NCI-H1417 (cell line): Measurements from ENCODE around the gene NLGN1.
"Not testable (repeated sequence)": the region's sequence is repeated elsewhere in the genome, so short reads cannot be mapped to it uniquely, and the experiment has no call there.

Experiments
- DNase-seq, 3 experiments: peaks; one replicate each; lab custom pipeline; 2025; lab: John Stamatoyannopoulos, UW

The NLGN1 gene

DNA sequence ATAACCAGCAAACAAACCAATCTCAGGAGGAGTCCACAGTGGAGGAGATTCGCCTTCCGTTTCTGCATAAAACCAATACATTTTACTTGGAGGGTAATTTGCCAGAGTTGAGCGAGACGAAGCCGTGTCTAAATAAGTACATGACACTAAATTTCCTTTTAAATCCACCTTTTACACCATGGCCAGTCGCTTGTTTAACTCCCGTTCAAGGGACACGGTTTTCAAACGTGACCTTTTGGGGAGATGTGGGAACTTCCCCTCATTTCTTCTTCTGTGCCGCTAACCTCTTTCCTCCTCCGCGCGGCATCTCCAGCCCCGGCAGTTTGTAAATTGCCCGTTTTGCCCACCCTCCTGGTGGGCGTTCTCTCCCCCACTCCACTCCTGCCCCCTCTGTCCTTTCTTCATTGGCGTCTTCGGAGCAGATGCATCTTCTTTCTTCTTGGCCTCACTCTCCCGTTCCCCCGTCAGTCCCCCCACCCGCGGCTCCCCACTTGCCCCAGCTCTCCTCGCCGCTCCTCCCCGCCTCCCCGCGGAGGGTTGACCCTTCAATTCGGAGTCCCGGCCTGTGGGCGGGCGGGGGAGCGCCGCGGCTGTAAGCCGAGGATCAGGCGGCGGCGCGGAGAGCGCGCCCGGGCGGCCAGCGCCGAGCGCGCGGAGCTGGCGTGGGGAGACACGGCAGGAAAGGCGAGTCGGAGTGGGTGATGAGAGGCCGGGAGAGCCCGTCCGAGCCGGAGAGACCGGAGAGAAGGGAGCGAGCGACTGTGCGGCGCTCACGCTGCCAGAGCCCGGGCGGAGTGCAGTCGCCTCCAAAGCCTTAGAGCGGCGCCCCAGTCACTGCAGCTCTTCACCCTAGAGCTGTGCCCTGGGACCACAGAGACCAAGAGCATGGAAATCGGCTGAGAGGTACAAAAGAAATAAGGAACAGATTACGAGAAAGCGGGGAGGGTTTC lies at the start of gene NLGN1:
Gene NLGN1 (plus strand): TSS at position 584 of the 950 bp plus-strand sequence.
- DNase-seq: peak; percentile 49 to 88 (median 87)

DNA sequence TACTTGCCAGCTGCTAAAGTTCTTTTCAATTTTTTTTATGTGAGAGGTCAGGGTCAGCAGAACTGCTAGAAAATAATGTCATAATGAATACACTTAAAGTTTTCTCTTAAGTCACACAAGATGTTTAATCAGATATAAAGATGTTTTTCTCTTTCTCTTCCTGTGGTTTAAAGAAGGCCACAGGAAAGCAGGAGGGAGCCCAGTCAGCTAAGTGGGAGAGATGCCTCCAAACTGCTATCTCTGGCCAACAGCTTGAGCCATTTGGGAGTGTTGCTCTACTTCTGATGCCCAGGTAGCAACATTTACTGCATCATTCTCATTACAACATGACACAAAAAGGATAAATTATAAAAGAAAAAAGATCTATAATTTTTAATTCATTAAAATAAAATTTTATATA lies 45.7 kb upstream of the NLGN1 start:
- DNase-seq: no peak

DNA sequence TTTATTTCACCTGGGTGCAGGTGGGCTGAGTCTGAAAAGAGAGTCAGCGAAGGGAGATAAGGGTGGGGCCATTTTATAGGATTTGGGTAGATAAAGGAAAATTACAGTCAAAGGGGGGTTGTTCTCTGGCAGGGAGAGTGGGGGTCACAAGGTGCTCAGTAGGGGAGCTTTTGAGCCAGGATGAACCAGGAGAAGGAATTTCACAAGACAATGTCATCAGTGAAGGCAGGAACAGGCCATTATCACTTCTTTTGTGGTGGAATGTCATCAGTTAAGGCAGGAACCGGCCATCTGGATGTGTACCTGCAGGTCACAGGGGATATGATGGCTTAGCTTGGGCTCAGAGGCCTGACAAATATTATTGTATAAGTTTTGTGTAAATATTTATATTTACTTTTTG lies 44.4 kb upstream of the NLGN1 start:
- not testable (repeated sequence) for DNase-seq

DNA sequence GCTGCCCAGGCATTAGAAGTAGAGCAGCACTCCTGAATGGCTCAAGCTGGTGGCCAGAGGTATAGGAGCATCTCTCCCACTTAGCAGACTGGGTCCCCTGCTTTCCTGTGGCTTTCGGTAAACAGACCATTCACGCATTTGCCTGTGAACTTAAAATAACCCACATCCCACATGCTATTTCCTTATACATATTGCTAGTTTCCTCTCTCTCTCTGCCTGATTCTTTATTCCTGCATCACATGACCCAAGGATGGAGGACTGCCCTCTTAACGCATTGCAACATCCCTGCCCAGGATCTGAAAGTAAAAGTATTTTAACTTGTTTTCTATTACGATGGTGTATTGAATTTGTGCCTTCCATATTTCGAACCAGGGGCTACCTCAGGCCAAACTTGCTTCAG lies 43.4 kb upstream of the NLGN1 start:
- DNase-seq: no peak

DNA sequence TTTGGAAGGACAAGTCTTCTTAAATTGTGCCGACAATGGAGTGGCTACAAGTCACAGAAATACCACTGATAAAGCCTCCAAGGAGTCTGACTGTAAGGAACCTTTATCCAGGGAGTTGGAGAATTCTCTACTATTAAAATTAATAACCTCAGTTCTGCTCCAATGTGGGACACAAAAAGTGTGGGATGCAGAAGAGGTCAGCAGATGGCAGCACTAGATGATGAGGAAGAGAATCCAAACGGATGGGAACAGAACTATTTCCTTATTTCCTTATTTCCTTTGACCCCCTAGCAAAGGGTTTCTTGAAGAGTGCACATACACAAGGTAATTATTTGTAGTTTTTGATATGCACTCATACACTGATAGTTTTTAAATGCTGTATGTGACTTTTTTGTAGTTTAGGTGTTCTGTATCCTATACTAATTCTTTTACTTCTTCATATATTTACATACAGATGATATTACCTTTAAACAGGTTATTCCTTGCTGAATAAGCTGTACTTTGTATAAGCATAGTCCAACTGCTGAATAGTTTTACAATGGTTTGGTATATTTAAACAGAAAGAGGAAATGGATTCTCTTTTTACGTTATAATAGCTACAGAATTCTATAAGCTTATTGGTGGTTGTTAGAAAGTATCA lies 25.6 kb upstream of the NLGN1 start:
- DNase-seq: peak; percentile 10 to 72 (median 12)

DNA sequence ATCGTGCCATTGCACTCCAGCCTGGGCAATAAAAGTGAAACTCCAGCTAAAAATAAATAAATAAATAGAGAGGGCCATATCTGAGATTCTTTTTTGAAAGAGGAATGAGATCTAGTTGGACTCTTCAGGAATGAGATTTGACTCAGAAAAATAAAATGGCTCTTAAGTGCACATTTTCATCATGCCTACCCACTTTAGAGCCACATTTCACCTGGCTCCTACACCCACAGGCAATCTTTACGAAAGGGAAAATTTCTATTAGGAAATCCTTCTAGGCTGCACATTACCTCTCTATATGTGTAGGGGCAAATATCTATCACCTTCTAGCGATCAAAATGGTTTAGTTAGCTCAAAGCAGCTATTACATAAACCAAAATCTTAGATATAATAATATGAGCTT lies 16.9 kb upstream of the NLGN1 start:
- no peak for DNase-seq

DNA sequence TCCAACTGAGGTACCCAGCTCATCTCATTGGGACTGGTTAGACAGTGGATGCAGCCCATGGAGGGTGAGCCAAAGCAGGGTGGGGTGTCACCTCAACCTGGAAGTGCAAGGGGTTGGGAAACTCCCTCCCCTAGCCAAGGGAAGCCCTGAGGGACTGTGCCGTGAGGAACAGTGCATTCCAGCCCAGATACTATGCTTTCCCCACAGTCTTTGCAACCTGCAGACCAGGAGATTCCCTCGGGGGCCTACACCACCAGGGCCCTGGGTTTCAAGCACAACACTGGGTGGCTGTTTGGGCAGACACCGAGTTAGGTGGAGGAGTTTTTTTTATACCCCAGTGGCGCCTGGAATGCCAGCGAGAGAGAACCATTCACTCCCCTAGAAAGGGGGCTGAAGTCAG lies 15.6 kb upstream of the NLGN1 start:
- DNase-seq: not testable (repeated sequence)

DNA sequence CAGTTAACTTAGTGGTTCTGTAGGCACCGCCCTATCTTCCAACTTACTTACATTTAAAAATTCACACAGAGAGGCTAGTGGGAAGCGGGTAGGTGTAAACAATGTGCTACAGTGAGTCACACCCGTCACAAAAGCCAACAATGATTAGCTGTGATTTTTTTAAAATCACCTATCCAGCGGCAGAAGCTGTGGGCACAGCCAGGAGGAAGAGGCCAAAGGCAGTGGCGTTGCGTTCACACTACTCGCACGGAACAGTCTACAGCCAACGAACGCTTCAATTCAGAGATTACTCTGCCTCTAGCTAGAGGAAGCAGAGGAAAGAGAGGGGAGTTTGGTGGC lies 2.5 kb upstream of the NLGN1 start:
- no peak for DNase-seq

DNA sequence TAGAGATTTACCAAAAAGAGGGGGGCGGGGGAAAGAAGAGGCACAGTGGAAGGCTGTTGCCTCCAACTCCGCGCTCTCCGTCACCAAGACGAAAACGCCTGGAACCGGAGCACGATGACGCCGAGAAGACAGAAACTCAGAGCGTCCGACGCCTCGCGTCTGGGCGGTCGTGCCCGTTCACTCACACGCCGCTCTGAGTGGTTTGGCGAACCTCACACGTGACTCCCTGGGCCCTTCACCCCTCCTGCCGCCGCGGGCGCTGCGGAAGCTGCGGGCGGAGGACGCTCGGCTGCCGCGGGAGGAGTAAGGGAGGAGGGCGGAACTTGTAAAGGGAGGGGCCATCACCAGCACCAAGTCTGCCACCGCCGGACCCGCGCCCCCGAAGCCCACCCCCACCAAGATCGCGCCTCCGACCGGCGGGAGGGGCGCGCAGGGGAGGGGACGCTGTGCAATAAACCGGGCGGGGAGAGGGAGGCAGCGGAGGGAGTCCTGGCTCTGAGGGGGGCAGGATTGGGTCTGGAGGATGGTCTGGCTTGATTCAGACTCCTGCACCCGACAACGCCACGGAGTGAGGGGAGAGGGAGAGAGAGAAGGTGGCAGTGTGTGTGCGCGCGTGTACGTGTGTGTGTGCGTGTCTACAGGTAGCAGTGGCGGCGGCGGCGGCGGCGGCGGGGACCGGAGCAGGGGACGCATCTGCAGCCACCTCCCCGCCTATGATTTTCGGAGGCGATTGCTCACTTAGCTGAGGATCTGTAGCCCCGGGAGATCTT lies 1.9 kb upstream of the NLGN1 start:
- DNase-seq: peak; percentile 90 to 97 (median 97)

DNA sequence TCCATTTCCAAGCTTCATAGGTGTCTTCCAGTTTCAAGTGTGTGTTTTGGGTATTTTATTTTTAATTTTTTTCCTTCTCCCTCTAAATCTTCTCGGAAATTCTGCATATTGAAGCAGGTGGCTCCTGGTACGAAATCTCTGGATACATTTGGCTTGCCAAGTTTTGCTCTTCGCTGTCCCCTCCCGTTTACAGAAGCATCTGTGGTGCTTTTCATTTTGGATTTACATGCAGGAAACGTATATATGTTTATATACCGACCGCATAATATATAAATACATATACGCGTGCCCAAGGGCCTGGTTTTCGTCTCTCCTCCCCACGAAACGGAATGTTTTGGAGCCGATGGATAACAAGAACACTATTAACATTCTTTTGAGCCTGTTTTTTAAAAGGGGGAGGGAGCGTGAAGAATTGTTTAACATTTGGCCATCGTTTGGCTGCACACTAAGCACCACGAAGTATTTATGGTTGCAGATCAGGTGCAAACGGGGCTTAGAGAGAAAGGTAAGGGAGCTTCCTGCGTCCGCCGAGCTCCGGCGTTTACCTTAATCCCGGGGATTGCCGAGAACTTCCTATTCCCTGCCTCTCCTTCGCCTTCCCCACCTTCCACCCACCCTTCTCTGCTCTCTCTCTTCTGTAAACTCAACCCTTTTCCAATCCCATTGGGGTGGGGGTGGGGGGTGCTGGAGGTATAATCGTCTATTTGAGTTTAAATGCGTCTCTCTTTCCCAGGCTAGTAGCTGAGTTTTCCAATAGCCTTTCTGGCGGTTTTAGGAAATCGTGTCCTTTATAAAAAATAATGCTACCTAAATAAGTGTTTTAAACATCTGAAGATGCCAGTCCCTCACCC lies 1.1 kb upstream of the NLGN1 start:
- DNase-seq: peak; percentile 27 to 85 (median 80)

DNA sequence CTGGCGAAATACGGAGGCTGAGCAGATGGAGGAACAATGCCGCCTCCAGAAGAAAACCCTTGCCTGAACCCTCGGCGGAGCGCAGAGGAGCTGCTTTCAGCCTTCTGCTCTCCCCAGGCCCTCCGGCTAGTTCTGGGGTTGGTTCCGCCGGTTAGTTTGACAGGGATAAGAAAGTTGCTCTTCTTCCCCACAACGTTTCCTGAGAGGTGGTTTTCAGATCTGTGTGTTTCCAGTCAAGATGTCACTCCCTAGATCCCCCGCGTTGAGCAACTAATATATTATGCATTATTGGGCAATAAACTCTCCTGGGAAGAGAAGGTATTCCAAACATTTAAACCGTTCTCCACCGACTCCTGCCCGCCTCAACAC lies 551 bp downstream of the NLGN1 start:
- DNase-seq: no peak

DNA sequence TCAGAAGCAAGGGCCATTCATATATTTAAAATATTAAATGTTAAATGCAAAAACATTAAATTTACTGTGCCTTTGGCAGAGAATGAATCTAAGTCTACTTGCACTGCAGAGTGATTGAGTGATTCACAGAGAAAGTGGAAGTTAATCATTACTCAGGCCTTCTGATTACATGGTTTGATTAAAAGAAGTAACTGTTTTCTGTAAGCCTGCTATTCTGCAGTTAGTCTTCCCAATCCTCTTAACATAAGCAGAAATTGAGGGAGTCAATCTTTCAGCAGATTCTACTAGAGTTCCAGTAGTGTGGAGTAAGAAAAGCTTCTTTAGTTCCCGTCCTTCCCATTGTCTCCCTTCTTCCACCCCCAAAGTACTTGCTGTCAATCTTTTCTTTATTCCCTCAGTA lies 1.5 kb downstream of the NLGN1 start:
- no peak for DNase-seq

DNA sequence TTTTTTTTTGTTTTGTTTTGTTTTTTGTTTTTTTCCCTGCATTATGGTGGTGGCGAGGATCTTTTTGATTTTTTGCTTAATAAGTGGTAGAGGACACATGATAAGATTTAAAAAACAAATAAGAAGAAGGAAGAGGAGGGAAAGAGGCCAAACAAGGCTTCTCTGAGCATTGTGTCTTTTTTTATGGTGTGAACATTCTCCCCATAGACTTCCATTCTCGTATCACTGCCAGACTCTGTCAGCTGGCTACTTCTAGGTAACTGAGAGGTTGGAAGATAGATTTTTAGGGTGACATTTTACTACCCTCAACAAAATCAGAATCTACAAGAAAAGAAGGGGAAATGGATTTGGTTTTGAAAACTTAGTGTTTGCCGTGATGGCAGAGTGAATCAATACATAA lies 3.8 kb downstream of the NLGN1 start:
- DNase-seq: no peak

DNA sequence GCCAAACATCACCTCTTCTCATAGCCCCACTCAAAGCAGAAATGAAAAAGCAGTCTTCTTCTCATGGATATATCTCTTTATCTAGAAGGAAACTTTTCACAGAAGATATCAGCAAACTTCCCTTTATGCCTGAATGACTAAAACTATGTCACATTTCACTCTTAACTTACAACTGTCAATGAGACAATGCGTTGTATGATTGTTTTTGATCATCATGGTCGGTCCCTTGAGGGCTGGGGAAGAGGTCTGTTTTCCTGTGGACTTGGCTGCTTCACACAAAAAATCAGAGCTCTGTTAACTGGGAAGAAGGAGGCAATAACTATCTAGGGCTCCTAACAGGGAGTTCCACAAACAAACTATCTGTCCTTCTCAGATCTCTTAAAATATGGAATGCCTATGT lies 5.1 kb downstream of the NLGN1 start:
- no peak for DNase-seq

DNA sequence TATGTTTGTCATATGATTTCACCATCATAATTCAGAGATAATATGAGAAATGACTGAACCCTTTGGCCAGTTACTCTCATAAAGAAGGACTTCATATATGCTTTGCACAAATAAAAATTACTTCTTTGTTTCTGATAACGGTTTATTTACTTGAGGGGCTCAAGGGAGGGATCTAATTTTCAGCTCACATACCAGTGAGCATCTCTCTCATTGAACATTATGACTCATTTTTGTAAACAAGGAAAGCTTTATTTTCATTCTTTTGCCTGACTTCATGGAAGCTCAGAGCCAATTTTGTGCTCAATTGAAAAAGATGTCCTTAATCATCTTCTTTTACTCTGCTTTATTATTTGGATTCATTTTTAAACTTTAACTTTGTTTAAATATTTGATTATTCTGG lies 5.8 kb downstream of the NLGN1 start:
- DNase-seq: no peak

DNA sequence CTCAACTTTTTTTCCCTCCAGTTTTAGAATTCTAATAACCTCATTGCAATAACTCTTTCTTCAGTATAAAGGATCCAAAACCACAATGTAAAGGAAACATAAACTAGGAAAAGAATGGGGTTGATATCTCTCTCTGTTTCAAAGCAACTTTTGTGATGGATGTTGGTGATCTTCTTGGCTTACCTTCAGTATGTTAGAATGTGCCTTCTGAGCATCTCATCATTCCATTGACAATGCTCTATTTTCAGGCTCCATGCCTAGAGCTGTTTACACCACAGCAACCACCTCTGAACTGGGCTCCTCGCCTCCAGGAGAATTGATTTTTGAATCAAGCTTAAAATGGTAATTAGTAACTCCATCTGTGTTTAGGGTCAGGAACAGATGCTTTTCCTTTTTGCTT lies 6.6 kb downstream of the NLGN1 start:
- DNase-seq: no peak

DNA sequence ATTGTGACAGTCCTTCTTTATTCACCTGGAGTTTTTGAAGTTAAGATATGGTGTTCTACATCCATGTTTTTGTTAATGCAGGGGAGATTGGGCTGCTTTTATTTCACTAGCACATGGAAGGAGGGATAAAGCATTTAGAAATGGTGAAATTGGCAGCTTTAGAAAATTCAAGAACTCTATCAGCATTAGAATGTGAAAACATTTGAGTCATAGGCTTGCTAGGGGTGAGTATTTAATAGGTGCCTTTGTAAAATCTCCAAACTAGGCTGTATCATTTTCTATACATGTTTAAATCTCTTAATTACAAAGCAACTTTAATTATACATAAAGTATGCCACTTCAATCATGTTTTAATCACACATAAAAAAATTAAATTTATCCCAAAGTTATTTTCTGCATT lies 12.9 kb downstream of the NLGN1 start:
- no peak for DNase-seq

DNA sequence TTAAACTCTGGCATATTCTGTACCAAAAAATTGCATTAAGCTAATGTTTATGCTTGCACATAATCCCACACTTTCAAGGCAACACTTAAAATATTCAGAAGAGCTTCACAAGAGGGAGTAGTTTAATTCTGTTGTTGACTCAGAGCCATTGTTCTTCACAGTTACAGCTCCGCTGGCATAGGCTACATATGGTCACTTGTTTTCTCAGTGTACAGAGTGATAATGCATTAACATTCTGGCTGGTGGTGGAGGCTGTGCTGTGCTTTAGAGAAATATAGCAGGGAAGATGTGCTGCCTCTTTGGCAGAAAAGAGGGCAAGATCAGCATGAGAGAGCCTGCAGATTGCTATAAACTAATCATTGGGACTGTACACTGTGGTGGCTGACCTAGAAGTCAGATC lies 13.3 kb downstream of the NLGN1 start:
- peak; percentile 10 to 82 (median 45) for DNase-seq

DNA sequence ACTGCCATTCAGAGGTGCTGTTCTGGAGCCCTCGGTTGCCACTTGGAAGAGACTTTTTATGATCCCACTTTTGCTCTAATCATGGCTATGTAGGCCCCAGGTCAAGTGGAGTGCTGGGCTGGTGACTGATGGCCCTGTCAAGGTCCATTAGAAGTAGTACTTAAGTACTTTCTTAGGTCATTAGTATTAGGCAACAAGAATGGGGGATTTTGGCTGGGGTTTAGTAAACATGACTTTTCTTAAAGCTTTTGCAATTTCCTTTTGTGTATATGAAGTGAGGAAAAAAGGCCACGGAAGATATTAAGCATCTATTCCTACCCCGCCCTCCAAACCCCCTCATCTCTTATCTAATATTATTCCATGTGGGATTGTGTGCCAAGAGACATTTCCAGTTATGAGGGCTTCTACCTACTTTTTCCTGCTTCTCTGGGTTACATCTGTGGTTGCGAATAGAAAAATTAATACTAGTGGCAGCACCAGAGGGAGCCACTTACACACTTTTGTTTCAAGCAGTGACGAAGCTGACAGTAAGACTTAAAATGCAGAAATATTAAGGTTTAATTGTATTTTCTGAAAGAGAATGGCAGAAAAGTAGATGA lies 13.9 kb downstream of the NLGN1 start:
- DNase-seq: peak; percentile 5 to 74 (median 36)

DNA sequence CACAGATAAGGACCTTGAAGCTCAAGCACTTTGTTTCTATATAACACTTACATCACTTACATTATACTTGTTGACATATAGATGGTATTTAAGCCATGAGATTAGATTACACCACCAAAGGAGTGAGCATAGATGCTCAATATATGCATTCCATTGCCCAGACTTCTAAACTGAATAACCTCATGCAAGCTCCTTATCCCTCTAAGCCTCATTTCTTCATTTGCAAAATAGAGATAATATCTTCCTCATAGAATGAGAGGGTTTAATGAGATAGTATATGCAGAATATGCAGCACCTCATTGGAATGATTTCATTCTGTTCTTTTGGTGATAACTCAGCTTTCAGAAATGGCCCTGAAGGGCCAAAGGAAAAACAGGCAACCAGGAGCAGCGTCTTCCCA lies 18.5 kb downstream of the NLGN1 start:
- DNase-seq: no peak

DNA sequence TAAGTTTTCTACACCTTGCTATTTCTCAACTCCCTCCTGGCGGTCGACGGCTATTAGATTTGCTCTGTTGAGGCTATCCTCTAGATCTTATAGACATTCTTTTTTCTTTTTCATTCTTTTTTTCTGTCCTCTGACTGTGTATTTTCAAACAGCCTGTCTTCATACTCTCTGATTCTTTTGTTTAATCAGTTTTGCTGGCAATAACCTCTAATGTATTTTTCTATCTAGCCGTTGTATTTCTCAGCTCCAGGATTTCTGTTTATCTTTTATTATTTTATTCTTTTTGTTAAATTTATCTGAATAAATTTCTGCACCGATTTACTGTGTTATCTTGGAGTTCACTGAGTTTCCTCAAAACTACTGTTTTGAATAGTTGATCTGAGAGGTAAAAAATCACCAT lies 31.5 kb downstream of the NLGN1 start:
- DNase-seq: no peak
